ENCODE measurements around the gene PAX6.

Gene PAX6

GRCh38 chr11:31825838-31826484, 14.8 kb upstream of the PAX6 start:
- no peak for DNase-seq (ENCODE audit: low spot score)
- Mint-ChIP-seq H3K9me3 (no peaks in the 10 kb centered on the region), H3K27ac (no peak overlapping the region), H3K4me1 (ENCODE audit: low read depth) (peaks cover 5% of the 10 kb centered on the region), H3K36me3 (ENCODE audit: low read depth) (peaks cover 2% of the 10 kb centered on the region), H3K27me3 (ENCODE audit: low read depth) (peaks cover 83% of the 10 kb centered on the region), H3K4me3 (no peak overlapping the region)

GRCh38 chr11:31824879-31825837, 14.0 kb upstream of the PAX6 start:
- Mint-ChIP-seq H3K27me3 (ENCODE audit: low read depth) (peaks cover 87% of the 10 kb centered on the region), H3K27ac (peak overlapping the region; percentile 77), H3K36me3 (ENCODE audit: low read depth) (peaks cover 2% of the 10 kb centered on the region), H3K4me3 (no peak overlapping the region), H3K4me1 (ENCODE audit: low read depth) (peaks cover 5% of the 10 kb centered on the region), H3K9me3 (no peaks in the 10 kb centered on the region)
- DNase-seq (ENCODE audit: low spot score) = no peak

DNA sequence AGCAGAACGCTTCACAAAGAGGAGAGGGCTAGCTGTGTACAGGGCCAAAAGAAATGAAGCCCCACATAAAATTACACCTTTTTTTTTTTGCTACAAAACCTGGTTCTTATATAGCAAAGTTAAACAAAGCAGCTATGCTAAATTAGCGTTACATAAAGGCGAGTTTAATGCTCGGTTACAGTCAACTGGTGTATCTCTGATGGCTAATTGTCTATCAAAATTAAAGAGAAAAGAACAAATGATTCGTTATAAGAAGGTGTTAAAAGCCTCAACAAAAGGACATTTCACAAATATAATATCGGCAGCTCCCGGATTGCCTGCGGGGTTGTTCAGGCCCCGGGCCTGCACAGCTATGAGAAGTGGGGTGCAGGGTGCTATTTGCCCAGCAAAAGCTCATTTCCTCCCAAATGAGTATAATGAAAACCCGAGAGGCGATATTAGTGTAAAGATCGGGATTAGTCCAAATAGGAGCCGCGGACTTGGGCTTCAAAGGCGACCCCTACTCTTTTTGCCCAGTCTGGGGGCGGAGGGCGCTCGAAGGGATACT, 13.3 kb upstream of the PAX6 start:
- H3K27ac Mint-ChIP-seq = peak overlapping the region; percentile 77

DNA sequence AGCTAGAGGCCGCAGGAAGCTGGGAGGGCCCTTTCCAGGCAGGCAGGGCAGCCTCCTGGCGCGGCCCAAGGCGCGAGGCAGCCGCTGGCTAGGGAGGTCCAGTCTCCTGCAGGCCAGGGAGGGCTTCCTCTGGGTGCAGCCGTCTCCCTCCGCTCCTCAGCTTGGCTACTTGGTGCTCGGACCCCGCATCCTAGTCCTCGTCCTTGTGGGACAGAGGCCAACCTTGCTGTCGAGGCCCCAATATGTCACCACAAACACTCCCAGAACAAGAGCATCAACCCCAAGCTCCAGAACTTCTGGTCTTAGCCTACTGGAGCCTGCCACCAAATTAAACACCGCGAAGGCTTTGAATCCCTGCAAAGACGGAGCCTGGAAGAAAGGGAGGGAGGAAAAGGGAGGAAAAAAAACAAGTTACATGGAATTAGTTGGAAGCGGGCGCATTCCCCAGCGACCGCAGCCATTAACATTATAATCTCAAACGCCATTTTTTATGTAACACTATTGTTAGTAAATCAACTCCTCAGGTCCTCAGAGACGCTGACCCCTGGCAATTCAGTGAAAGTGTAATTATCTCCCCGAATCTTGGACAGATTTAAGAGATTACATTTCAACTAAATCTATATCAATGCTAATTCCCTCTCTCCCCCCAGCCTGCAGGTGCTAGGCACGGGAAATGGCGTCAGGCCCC, 12.7 kb upstream of the PAX6 start:
- DNase-seq (ENCODE audit: low spot score) = no peak
- Mint-ChIP-seq H3K9me3 (no peaks in the 10 kb centered on the region), H3K4me3 (no peak overlapping the region), H3K27me3 (ENCODE audit: low read depth) (peaks cover 89% of the 10 kb centered on the region), H3K4me1 (ENCODE audit: low read depth) (peaks cover 5% of the 10 kb centered on the region), H3K27ac (no peak overlapping the region), H3K36me3 (ENCODE audit: low read depth) (peaks cover 2% of the 10 kb centered on the region)

More for the DNA sequence above, 13.3 kb upstream of the PAX6 start:
- Mint-ChIP-seq H3K4me3 (no peak overlapping the region), H3K4me1 (ENCODE audit: low read depth) (peaks cover 5% of the 10 kb centered on the region), H3K9me3 (no peaks in the 10 kb centered on the region), H3K27me3 (ENCODE audit: low read depth) (peaks cover 87% of the 10 kb centered on the region), H3K36me3 (ENCODE audit: low read depth) (peaks cover 2% of the 10 kb centered on the region)
- DNase-seq (ENCODE audit: low spot score) = no peak

GRCh38 chr11:31822927-31823643, 12.0 kb upstream of the PAX6 start:
- peaks cover 5% of the 10 kb centered on the region for H3K4me1 Mint-ChIP-seq (ENCODE audit: low read depth)
- peaks cover 2% of the 10 kb centered on the region for H3K36me3 Mint-ChIP-seq (ENCODE audit: low read depth)
- no peak for DNase-seq (ENCODE audit: low spot score)
- peaks cover 93% of the 10 kb centered on the region for H3K27me3 Mint-ChIP-seq (ENCODE audit: low read depth)
- no peak overlapping the region for H3K27ac Mint-ChIP-seq
- H3K4me3 Mint-ChIP-seq = no peak overlapping the region
- no peaks in the 10 kb centered on the region for H3K9me3 Mint-ChIP-seq

DNA sequence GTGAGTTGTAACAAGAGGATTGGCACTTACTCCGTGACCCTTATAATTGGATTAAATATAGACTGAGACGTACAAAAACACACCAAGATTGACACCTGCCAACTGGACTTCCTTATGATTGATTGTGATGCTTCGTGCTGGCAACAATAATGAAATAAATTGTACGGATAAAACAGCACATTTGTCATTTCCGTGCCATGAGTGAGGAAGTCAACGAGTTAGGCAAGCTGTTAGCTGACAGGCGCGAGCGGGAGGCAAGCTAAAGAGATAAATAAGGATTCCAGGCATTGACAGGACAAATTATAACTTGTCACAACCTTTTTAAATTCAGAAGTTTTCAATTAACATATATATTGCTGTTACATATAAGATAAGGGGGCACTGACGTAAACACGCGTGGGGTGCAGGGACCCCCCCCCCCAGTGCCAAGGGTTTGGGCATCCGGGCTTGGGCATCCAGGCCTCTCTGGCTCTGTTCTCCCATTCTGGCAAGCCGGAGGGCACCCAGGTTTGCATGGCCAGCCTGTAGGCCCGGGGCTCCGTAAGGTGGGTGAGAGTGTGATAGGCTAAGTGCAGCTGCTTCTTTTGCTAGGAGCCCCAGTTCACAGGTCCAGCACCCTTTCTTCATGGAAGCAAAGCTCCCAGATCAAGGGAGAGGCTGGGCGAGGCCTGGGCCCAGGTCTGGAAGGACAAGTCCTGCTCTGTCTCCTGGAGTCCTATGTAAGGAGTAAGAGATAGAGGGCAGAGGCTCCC, 11.2 kb upstream of the PAX6 start:
- Mint-ChIP-seq H3K27ac (no peak overlapping the region), H3K9me3 (no peaks in the 10 kb centered on the region), H3K4me1 (ENCODE audit: low read depth) (peaks cover 1% of the 10 kb centered on the region), H3K36me3 (ENCODE audit: low read depth) (peaks cover 1% of the 10 kb centered on the region), H3K27me3 (ENCODE audit: low read depth) (peaks cover 90% of the 10 kb centered on the region), H3K4me3 (no peak overlapping the region)
- DNase-seq (ENCODE audit: low spot score) = no peak

GRCh38 chr11:31821766-31822165, 10.6 kb upstream of the PAX6 start:
- no peak overlapping the region for H3K27ac Mint-ChIP-seq
- H3K4me3 Mint-ChIP-seq = no peak overlapping the region
- no peaks in the 10 kb centered on the region for H3K9me3 Mint-ChIP-seq
- no peak for DNase-seq (ENCODE audit: low spot score)
- H3K27me3 Mint-ChIP-seq (ENCODE audit: low read depth) = peaks cover 90% of the 10 kb centered on the region
- no peaks in the 10 kb centered on the region for H3K4me1 Mint-ChIP-seq (ENCODE audit: low read depth)
- no peaks in the 10 kb centered on the region for H3K36me3 Mint-ChIP-seq (ENCODE audit: low read depth)

- H3K4me3 Mint-ChIP-seq = no peak overlapping the region
Observed at GRCh38 chr11:31821235-31821764, 10.2 kb upstream of the PAX6 start.

GRCh38 chr11:31820438-31820818, 9.3 kb upstream of the PAX6 start:
- no peak overlapping the region for H3K4me3 Mint-ChIP-seq
- no peaks in the 10 kb centered on the region for H3K9me3 Mint-ChIP-seq
- peaks cover 88% of the 10 kb centered on the region for H3K27me3 Mint-ChIP-seq (ENCODE audit: low read depth)
- no peak for DNase-seq (ENCODE audit: low spot score)
- H3K36me3 Mint-ChIP-seq (ENCODE audit: low read depth) = no peaks in the 10 kb centered on the region
- no peaks in the 10 kb centered on the region for H3K4me1 Mint-ChIP-seq (ENCODE audit: low read depth)
- no peak overlapping the region for H3K27ac Mint-ChIP-seq

More at GRCh38 chr11:31821235-31821764, 10.2 kb upstream of the PAX6 start:
- Mint-ChIP-seq H3K27me3 (ENCODE audit: low read depth) (peaks cover 88% of the 10 kb centered on the region), H3K4me1 (ENCODE audit: low read depth) (no peaks in the 10 kb centered on the region), H3K36me3 (ENCODE audit: low read depth) (no peaks in the 10 kb centered on the region), H3K27ac (no peak overlapping the region), H3K9me3 (no peaks in the 10 kb centered on the region)
- no peak for DNase-seq (ENCODE audit: low spot score)

GRCh38 chr11:31819621-31820437, 8.7 kb upstream of the PAX6 start:
- DNase-seq (ENCODE audit: low spot score) = no peak
- no peaks in the 10 kb centered on the region for H3K36me3 Mint-ChIP-seq (ENCODE audit: low read depth)
- peaks cover 88% of the 10 kb centered on the region for H3K27me3 Mint-ChIP-seq (ENCODE audit: low read depth)
- H3K4me3 Mint-ChIP-seq = no peak overlapping the region
- H3K9me3 Mint-ChIP-seq = no peaks in the 10 kb centered on the region
- H3K4me1 Mint-ChIP-seq (ENCODE audit: low read depth) = no peaks in the 10 kb centered on the region
- H3K27ac Mint-ChIP-seq = no peak overlapping the region

GRCh38 chr11:31818874-31819331, 7.8 kb upstream of the PAX6 start:
- Mint-ChIP-seq H3K36me3 (ENCODE audit: low read depth) (no peaks in the 10 kb centered on the region), H3K4me1 (ENCODE audit: low read depth) (no peaks in the 10 kb centered on the region), H3K27ac (peak overlapping the region; percentile 17), H3K9me3 (no peaks in the 10 kb centered on the region), H3K4me3 (no peak overlapping the region), H3K27me3 (ENCODE audit: low read depth) (peaks cover 86% of the 10 kb centered on the region)
- no peak for DNase-seq (ENCODE audit: low spot score)

GRCh38 chr11:31818425-31818755, 7.3 kb upstream of the PAX6 start:
- no peaks in the 10 kb centered on the region for H3K36me3 Mint-ChIP-seq (ENCODE audit: low read depth)
- DNase-seq (ENCODE audit: low spot score) = no peak
- peak overlapping the region; percentile 17 for H3K27ac Mint-ChIP-seq
- no peak overlapping the region for H3K4me3 Mint-ChIP-seq
- no peaks in the 10 kb centered on the region for H3K9me3 Mint-ChIP-seq
- no peaks in the 10 kb centered on the region for H3K4me1 Mint-ChIP-seq (ENCODE audit: low read depth)
- peaks cover 86% of the 10 kb centered on the region for H3K27me3 Mint-ChIP-seq (ENCODE audit: low read depth)
